ENCODE results near the gene KIAA1217. TPM values are rescaled to one million over a fixed set of nuclear protein-coding genes. Genes with fewer than 3 reads are reported as not detected.

The KIAA1217 gene
- total RNA-seq, 4 donors from 2014 or later: 10.1 to 15.9 (median 12.5) TPM

- Histone ChIP-seq H3K36me3 (no peaks in the 10 kb centered on the region), H3K4me3 (no peak overlapping the region), H3K27ac (replicated peaks in 1 of 4) (no peak overlapping the region), H3K27me3 (no peaks in the 10 kb centered on the region), H3K9me3 (no peaks in the 10 kb centered on the region), H3K4me1 (peaks cover 14 to 30% (median 20%) of the 10 kb centered on the region in 4 donors)
- no peak for DNase-seq (ENCODE audit: extremely low spot score)
- WGBS: 80% methylated on average over 11 of the region's 11 CpGs
- TF ChIP-seq CTCF (IDR thresholded peaks at IDR 0.05) (no peak), EP300 (IDR thresholded peaks at IDR 0.05) (no peak), POLR2A (IDR thresholded peaks at IDR 0.05; ENCODE audit: low read depth) (no peak), POLR2AphosphoS5 (IDR thresholded peaks at IDR 0.05) (no peak)
- intact Hi-C loops (cut with DNase I): no loop called here
These were observed 99.0 kb downstream of the KIAA1217 start for GRCh38 chr10:24307696-24308485.

- Histone ChIP-seq H3K9me3 (no peaks in the 10 kb centered on the region), H3K27me3 (no peaks in the 10 kb centered on the region), H3K36me3 (no peaks in the 10 kb centered on the region), H3K4me1 (peaks cover 16 to 30% (median 20%) of the 10 kb centered on the region in 4 donors), H3K27ac (replicated peaks in 1 of 4) (no peak overlapping the region), H3K4me3 (no peak overlapping the region)
- intact Hi-C loops (cut with DNase I): no loop called here
- TF ChIP-seq EP300 (IDR thresholded peaks at IDR 0.05): no peak
- TF ChIP-seq CTCF (IDR thresholded peaks at IDR 0.05): no peak
- no peak for TF ChIP-seq POLR2AphosphoS5 (IDR thresholded peaks at IDR 0.05)
- TF ChIP-seq POLR2A (IDR thresholded peaks at IDR 0.05; ENCODE audit: low read depth): no peak
- no peak for DNase-seq (ENCODE audit: extremely low spot score)
- 83% methylated on average over 5 of the region's 5 CpGs for WGBS
These were observed 101.2 kb downstream of the KIAA1217 start for GRCh38 chr10:24310104-24310503.

GRCh38 chr10:24311888-24312287 is 103.0 kb downstream of the KIAA1217 start:
- WGBS: 76% methylated on average over 6 of the region's 6 CpGs
- no peaks in the 10 kb centered on the region for H3K36me3 ChIP-seq
- no peak overlapping the region for H3K4me3 ChIP-seq
- no peak overlapping the region for H3K27ac ChIP-seq (replicated peaks in 1 of 4)
- H3K9me3 ChIP-seq: no peaks in the 10 kb centered on the region
- TF ChIP-seq POLR2AphosphoS5 (IDR thresholded peaks at IDR 0.05) (no peak), CTCF (IDR thresholded peaks at IDR 0.05) (no peak), POLR2A (IDR thresholded peaks at IDR 0.05; ENCODE audit: low read depth) (no peak), EP300 (IDR thresholded peaks at IDR 0.05) (no peak)
- intact Hi-C loops (cut with DNase I): no loop called here
- no peak for DNase-seq (ENCODE audit: extremely low spot score)
- no peaks in the 10 kb centered on the region for H3K27me3 ChIP-seq
- peaks cover 8 to 16% (median 13%) of the 10 kb centered on the region in 4 donors for H3K4me1 ChIP-seq

- no peaks in the 10 kb centered on the region for H3K36me3 ChIP-seq
- no peak for TF ChIP-seq EP300 (IDR thresholded peaks at IDR 0.05)
- TF ChIP-seq POLR2AphosphoS5 (IDR thresholded peaks at IDR 0.05): no peak
- TF ChIP-seq POLR2A (IDR thresholded peaks at IDR 0.05; ENCODE audit: low read depth): no peak
- no peak for TF ChIP-seq CTCF (IDR thresholded peaks at IDR 0.05)
- WGBS: 90% methylated on average over 10 of the region's 10 CpGs
- no peak overlapping the region for H3K27ac ChIP-seq (replicated peaks in 1 of 4)
- no peak for DNase-seq (ENCODE audit: extremely low spot score)
- no peak overlapping the region for H3K4me3 ChIP-seq
- H3K27me3 ChIP-seq: no peaks in the 10 kb centered on the region
- intact Hi-C loops (cut with DNase I): no loop called here
- H3K4me1 ChIP-seq: peaks cover 0 to 4% (median 2%) of the 10 kb centered on the region in 4 donors
- H3K9me3 ChIP-seq: no peaks in the 10 kb centered on the region
These were observed 104.3 kb downstream of the KIAA1217 start for GRCh38 chr10:24313283-24313682.

Data from esophagus muscularis mucosa (tissue), 4 donors.